HG03520 (cell line): ENCODE data around the gene ZNF593OS.

ENCODE experiments used
- ATAC-seq: cut with Tn5 transposase; IDR thresholded peaks from one replicate; pipeline ENCODE4 v1.9.1; 2021; ENCODE audit warnings: mild to moderate bottlenecking, moderate library complexity; ENCODE audit not compliant: unreplicated experiment

Gene ZNF593OS

GRCh38 chr1:26160527-26161414, 10.9 kb downstream of the ZNF593OS start:
- ATAC-seq = no peak

DNA sequence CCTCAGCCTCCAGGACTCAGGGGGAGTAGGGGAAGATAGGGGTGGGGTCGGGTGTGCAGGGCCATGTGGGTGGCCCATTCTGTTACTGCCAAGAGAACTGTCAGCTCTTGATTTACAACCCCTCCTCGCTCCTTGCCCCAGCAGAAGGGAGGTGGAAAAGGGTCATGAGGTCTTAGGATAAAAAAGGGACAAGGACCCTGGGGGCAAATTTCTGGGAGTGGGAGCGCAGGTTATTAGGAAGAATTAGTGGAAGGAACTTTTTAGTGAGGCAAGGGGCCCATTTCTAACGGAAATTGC, 11.9 kb downstream of the ZNF593OS start:
- ATAC-seq = no peak

GRCh38 chr1:26158908-26159742, 12.5 kb downstream of the ZNF593OS start, which contains the start of gene FAM110D:
FAM110D (plus strand) TSS chr1:26159079; CDS start chr1:26161292, 2,213 bp downstream.
- no peak for ATAC-seq

DNA sequence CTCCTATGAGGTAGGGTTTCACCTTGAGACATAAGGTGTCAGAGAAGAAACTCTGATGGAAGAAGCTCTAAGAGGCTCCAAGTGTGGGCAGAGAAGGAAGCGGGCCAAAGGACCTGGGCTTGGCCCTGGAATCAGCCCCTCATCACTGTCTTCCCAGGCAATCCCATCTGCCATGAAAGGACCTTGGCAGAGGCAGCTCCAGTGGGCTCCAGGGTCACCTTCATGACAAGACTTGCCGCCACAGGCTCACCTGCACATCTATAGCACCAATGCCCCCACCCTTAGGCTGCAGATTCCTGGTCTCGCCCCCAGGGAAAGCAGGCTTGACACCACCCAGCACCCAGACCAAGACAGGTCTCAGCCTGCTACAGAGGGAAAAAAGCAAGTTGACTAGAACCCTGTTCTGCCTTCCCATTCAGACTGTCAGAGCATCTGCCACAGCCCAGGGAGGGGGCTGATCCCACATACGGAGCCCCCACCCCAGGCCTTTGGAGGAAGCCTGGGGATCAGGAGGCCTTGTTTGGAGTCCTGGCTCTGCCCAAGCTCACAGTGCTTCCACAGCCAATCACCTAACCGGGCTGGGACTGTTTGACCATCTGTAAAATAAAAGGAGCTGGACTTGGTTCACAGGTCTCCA, 13.2 kb downstream of the ZNF593OS start:
- ATAC-seq = no peak

GRCh38 chr1:26156285-26157038, 15.2 kb downstream of the ZNF593OS start:
- no peak for ATAC-seq

DNA sequence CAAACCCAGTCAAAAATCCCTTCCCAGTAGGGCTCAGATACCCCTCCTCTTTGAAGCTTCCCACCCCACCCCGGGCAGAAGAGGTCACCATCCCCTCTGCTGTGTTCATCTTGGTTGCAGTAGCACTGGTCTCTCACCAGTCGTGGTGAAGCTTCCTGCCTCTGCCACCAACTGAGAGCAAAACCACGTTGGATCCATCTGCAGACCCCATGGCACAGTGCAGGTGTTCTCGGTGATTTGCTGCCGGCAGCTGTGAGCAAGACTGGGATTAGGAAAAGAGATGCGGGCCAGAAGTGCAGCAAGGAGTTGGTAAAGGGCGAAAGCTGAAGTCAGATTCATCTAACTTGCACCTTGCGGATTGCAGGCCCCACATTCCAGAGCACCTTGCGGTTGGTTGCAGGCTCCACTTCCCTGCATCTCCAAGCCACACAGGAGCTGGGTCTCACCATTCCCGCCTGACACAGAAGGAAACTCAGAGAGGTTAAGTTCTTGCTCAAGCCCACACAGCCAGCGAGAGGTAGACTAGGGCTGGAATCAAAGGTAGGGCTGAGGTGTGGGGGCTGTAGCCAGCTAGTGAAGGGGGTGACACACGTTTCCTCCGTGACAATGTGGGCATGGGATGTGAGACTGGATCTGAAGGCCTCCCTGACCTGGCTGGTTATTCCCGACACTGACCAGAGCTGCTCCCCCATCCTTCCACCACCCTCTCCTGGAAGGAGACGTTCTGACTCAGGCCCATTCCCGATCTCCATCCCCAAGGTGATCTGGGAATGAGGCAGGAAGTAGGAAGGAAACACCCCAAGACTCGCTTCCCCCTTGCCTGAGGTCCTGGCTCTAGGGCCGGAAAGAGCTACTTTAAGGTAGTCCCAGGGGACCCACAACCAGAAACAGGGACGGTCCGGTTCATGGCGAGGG, 16.0 kb downstream of the ZNF593OS start:
- ATAC-seq = no peak

GRCh38 chr1:26154750-26155149, 16.9 kb downstream of the ZNF593OS start:
- no peak for ATAC-seq

- ATAC-seq = no peak
Observed at GRCh38 chr1:26153966-26154532, 17.6 kb downstream of the ZNF593OS start.

GRCh38 chr1:26148887-26149286, 22.7 kb downstream of the ZNF593OS start:
- ATAC-seq = no peak

- ATAC-seq = no peak
Observed at GRCh38 chr1:26145960-26146294, 25.7 kb downstream of the ZNF593OS start.

- no peak for ATAC-seq
Observed at GRCh38 chr1:26145041-26145959, 26.3 kb downstream of the ZNF593OS start.

- no peak for ATAC-seq
Observed at GRCh38 chr1:26142159-26142558, 29.5 kb downstream of the ZNF593OS start.

DNA sequence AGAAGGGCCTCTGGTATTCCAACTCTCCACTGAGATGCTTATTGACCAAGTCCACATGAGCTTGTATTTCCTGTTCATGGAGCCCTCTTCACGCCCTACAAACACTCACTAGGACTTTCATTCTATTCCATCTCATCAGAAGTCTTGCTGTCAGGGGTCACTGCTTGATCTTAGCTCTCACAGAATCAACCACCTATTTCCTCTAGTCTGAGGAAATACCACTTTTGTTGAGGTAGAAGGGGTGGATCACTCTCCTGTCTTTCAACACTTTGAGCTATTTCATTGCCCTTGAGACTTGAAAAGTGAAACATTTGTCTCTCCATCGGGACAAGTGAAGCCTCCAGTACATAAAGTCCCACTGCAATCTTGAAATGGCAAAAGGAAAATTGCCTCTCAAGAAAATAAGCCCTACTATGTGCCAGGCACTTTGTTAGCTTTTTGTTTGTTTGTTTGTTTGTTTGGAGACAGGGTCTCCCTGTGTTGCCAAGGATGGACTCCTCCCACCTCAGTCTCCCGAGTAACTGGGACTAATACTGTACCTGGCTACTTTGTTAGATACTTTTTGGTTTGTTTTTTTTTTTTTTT, 32.6 kb downstream of the ZNF593OS start:
- no peak for ATAC-seq

GRCh38 chr1:26134466-26134865, 37.2 kb downstream of the ZNF593OS start:
- no peak for ATAC-seq

DNA sequence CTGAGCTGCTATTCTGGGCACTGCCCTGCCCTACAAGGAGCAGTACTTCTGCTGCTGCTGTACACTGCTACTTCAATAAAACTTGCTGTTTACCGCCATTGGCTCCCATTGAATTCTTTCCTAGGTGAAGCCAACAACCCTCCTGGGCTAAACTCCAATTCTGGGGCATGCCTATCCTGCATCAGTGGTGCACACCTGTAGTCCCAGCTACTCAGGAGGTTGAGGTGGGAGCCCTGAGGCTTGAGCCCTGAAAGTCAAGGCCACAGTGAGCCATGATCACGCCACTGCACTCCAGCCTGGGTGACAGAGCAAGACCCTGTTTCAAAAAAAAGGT, 38.8 kb downstream of the ZNF593OS start:
- no peak for ATAC-seq

- ATAC-seq = no peak
Observed at GRCh38 chr1:26132128-26132833, 39.4 kb downstream of the ZNF593OS start.

- no peak for ATAC-seq
Observed at GRCh38 chr1:26130695-26131094, 40.9 kb downstream of the ZNF593OS start.

DNA sequence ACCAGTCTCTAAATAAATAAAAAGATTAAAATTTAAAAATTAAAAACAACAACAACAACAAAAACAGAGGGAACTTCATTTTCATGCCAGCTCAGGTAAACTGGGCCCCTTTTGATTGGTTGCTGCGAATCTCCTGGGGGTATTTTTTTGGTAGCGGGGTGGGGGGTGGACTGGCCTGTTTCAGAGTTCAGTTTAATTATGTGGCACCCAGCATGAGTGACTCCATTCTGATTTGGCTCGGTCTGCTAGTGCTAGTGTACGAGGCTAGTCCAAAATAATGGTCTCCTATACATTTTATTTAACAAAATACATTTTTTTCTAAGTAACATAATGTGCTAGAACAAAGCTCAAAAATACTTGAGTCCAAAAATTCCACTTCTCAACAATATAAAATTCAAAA, 41.9 kb downstream of the ZNF593OS start:
- ATAC-seq = no peak
